ENCODE results near the gene CIZ1. TPM values are rescaled to one million over a fixed set of nuclear protein-coding genes. Genes with fewer than 3 reads are reported as not detected.

Gene CIZ1
- polyA plus RNA-seq, 3 donors, result 56.6 to 69.7 (median 57.0) TPM

- H3K27ac ChIP-seq (ENCODE audit: low read depth, low read length), result no peak overlapping the region
- 83 to 87% (median 87%) methylated on average over 26 of the region's 26 CpGs for WGBS, 3 donors
These were observed 38.1 kb downstream of the CIZ1 start for GRCh38 chr9:128153060-128153946.

GRCh38 chr9:128152133-128153059 lies 39.0 kb downstream of the CIZ1 start:
- H3K27ac ChIP-seq (ENCODE audit: low read depth, low read length), result no peak overlapping the region
- WGBS, 3 donors, result 91 to 93% (median 92%) methylated on average over 13 of the region's 13 CpGs

- no peak overlapping the region for H3K27ac ChIP-seq (ENCODE audit: low read depth, low read length)
- 87 to 91% (median 87%) methylated on average over 18 of the region's 18 CpGs for WGBS, 3 donors
These were observed 39.9 kb downstream of the CIZ1 start for GRCh38 chr9:128151309-128152132.

GRCh38 chr9:128150594-128151308 lies 40.6 kb downstream of the CIZ1 start:
- WGBS, 3 donors, result 76 to 78% (median 76%) methylated on average over 19 of the region's 19 CpGs
- H3K27ac ChIP-seq (ENCODE audit: low read depth, low read length), result no peak overlapping the region

- WGBS, 3 donors, result 54 to 83% (median 67%) methylated on average over 11 of the region's 11 CpGs
- no peak overlapping the region for H3K27ac ChIP-seq (ENCODE audit: low read depth, low read length)
These were observed 41.3 kb downstream of the CIZ1 start for GRCh38 chr9:128149951-128150593.

GRCh38 chr9:128149001-128149701 lies 42.2 kb downstream of the CIZ1 start, which contains the start of gene LCN2:
Gene LCN2, plus strand, starts transcription at chr9:128149453. Its CDS starts 73 bp downstream, at chr9:128149526.
- H3K27ac ChIP-seq (ENCODE audit: low read depth, low read length), result no peak within 1 kb of the TSS
- 28 to 52% (median 43%) methylated on average over 9 of the region's 9 CpGs for WGBS, 3 donors

- 88 to 89% (median 88%) methylated on average over 5 of the region's 5 CpGs for WGBS, 3 donors
- H3K27ac ChIP-seq (ENCODE audit: low read depth, low read length), result no peak overlapping the region
These were observed 42.8 kb downstream of the CIZ1 start for GRCh38 chr9:128148509-128149000.

- 91 to 93% (median 92%) methylated on average over 8 of the region's 8 CpGs for WGBS, 3 donors
- no peak overlapping the region for H3K27ac ChIP-seq (ENCODE audit: low read depth, low read length)
These were observed 44.7 kb downstream of the CIZ1 start for GRCh38 chr9:128146591-128147120.

GRCh38 chr9:128145951-128146351 lies 45.4 kb downstream of the CIZ1 start:
- WGBS, 3 donors, result 77 to 85% (median 84%) methylated on average over 13 of the region's 13 CpGs
- no peak overlapping the region for H3K27ac ChIP-seq (ENCODE audit: low read depth, low read length)

- whole genome bisulfite sequencing, 3 donors, result 71 to 84% (median 77%) methylated on average over 8 of the region's 8 CpGs
- H3K27ac ChIP-seq (ENCODE audit: low read depth, low read length), result no peak overlapping the region
These were observed 45.8 kb downstream of the CIZ1 start for GRCh38 chr9:128145536-128145935.

GRCh38 chr9:128144239-128145181 lies 46.9 kb downstream of the CIZ1 start:
- no peak overlapping the region for H3K27ac ChIP-seq (ENCODE audit: low read depth, low read length)
- 88 to 92% (median 91%) methylated on average over 22 of the region's 22 CpGs for WGBS, 3 donors

- WGBS, 3 donors, result 53 to 81% (median 63%) methylated on average over 8 of the region's 8 CpGs
- no peak overlapping the region for H3K27ac ChIP-seq (ENCODE audit: low read depth, low read length)
These were observed 47.7 kb downstream of the CIZ1 start for GRCh38 chr9:128143525-128144238.

GRCh38 chr9:128142596-128142995 lies 48.8 kb downstream of the CIZ1 start:
- 81 to 94% (median 89%) methylated on average over 2 of the region's 2 CpGs for WGBS, 3 donors
- H3K27ac ChIP-seq (ENCODE audit: low read depth, low read length), result no peak overlapping the region

- no peak overlapping the region for H3K27ac ChIP-seq (ENCODE audit: low read depth, low read length)
- 56 to 73% (median 59%) methylated on average over 4 of the region's 4 CpGs for WGBS, 3 donors
These were observed 49.3 kb downstream of the CIZ1 start for GRCh38 chr9:128142061-128142460.

GRCh38 chr9:128141604-128142003 lies 49.8 kb downstream of the CIZ1 start:
- 94 to 97% (median 96%) methylated on average over 3 of the region's 3 CpGs for WGBS, 3 donors
- H3K27ac ChIP-seq (ENCODE audit: low read depth, low read length), result no peak overlapping the region

All from adipose tissue (tissue), 3 donors.